MCF 10A (cell line): ENCODE results near the gene DCST2. TPM values are rescaled to one million over a fixed set of nuclear protein-coding genes. Genes with fewer than 3 reads are reported as not detected.

ENCODE experiments used
- BruUV-seq: library from RNA; stranded (reverse); fragments of 400-500 nt; replicated peaks from 2 replicates; lab custom pipeline; 2021; lab: Mats Ljungman, UMichigan
- CTCF ChIA-PET: fragments of 300-600 bp; sonication (Branson Sonifier 250); formaldehyde crosslinking; extraction: SDS; loops from one replicate; lab custom pipeline; 2021; ENCODE audit warnings: antibody characterized with exemption, inconsistent platforms; lab: Yijun Ruan, JAX
- POLR2A ChIA-PET: fragments of 300-600, 350-650 bp; sonication (Branson Sonifier 250); formaldehyde crosslinking; extraction: SDS; loops from one replicate; lab custom pipeline; 2020; ENCODE audit warnings: antibody characterized with exemption, inconsistent platforms; lab: Yijun Ruan, JAX
- DNase-seq: peaks from one replicate; pipeline ENCODE4 v3.0.0-alpha.2; 2018; ENCODE audit not compliant: unreplicated experiment
- H3K27ac Mint-ChIP-seq: one replicate; pipeline ENCODE4 v1.8.0; 2022; ENCODE audit warnings: mild to moderate bottlenecking, low read depth, mixed read lengths; ENCODE audit not compliant: unreplicated experiment
- H3K27me3 Mint-ChIP-seq: one replicate; pipeline ENCODE4 v1.8.0; 2022; ENCODE audit warnings: mixed read lengths; ENCODE audit not compliant: insufficient read depth, unreplicated experiment
- H3K36me3 Mint-ChIP-seq: one replicate; pipeline ENCODE4 v1.8.0; 2022; ENCODE audit warnings: mild to moderate bottlenecking, moderate library complexity, mixed read lengths; ENCODE audit not compliant: insufficient read depth, unreplicated experiment
- H3K4me1 Mint-ChIP-seq: one replicate; pipeline ENCODE4 v1.8.0; 2022; ENCODE audit warnings: mixed read lengths; ENCODE audit not compliant: insufficient read depth, unreplicated experiment
- H3K4me3 Mint-ChIP-seq: one replicate; pipeline ENCODE4 v1.8.0; 2022; ENCODE audit warnings: mild to moderate bottlenecking, moderate library complexity, mixed read lengths; ENCODE audit not compliant: unreplicated experiment
- H3K9me3 Mint-ChIP-seq: one replicate; pipeline ENCODE4 v1.8.0; 2022; ENCODE audit warnings: mixed read lengths; ENCODE audit not compliant: unreplicated experiment
- CTCF ChIP-seq: fragments of 200-600 bp; IDR thresholded peaks from one replicate; pipeline ENCODE4 v1.8.0; 2022; ENCODE audit warnings: antibody characterized with exemption, mild to moderate bottlenecking; ENCODE audit not compliant: unreplicated experiment
- intact Hi-C: fragments of 100-400 bp; cut with micrococcal nuclease; formaldehyde crosslinking; loops from 2 replicates; pipeline ENCODE4 v1.14.1; 2022
- total RNA-seq: library from RNA; stranded (reverse); gene quantifications from 2 replicates; pipeline ENCODE4 v1.2.3, GENCODE V29; 2022

The DCST2 gene
- total RNA-seq, 1 experiment from 2014 or later = 0.91 TPM

DNA sequence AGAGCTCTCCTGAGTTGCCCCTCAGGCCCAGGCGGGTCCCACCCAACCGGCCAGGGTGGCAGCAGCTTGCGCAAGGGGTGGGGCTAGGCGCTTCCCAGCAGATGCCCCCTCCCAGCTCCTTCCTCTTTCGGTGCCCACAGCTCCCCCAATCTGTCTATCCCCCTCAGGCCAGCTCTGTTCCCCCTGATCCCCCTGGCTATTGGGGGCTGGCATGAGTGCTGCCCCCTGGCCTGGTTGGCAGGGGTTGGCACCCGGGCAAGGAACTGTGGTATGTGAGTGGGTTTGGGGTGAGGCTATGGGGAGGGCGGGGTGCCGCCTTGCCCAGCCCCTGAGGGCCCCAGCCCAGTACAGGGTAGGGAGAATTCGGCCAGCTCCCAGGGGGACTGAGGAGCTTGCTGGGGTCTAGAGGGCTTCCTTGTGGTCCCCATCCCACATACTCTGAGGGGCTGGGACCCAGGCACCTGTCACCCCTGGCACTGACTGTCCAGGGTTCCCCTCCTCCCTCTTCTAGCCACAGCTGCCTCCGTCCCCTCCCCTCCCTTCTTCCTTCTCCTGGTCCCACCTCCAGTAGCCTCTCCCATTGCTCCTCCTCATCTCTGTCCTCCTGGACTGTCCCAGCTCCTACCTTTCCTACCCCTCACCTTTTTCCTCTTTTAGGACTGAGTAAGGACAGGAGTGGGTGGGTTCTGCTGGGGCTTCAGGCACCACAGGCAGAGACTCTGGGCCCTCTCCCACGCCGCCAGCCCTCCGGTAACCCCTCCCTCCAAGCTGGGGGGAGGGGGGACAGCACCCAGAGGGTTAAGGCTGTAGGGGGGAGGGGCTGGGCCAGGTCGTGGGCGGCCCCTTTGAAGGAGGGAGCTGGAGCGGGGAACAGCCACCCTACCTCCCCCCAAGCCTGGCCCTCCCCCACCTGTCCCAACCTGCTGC is 25.3 kb downstream of the DCST2 start:
- H3K27ac Mint-ChIP-seq = peak overlapping the region; percentile 87
- no peak for TF ChIP-seq CTCF
- no peak for DNase-seq
- ChIA-PET CTCF (interaction anchor here (0.6 to 2.4 kb wide), 14 partner anchors 8 to 339 kb away, joined by 3 to 10 read pairs (median 4); partner anchors contain the start of genes FLAD1 and KRTCAP2), POLR2A (interaction anchor here (0.6 to 41.1 kb wide), 7 partner anchors 9 to 237 kb away, joined by 3 to 1917 read pairs (median 8); partner anchors contain the start of genes ADAM15, CKS1B, FLAD1 and PBXIP1)
- BruUV-seq = no TSS peak
- intact Hi-C loops = no loop called here
- no peaks in the 10 kb centered on the region for H3K27me3 Mint-ChIP-seq
- peak overlapping the region; percentile 84 for H3K4me3 Mint-ChIP-seq
- peaks cover 47% of the 10 kb centered on the region for H3K36me3 Mint-ChIP-seq
- H3K9me3 Mint-ChIP-seq = no peaks in the 10 kb centered on the region
- H3K4me1 Mint-ChIP-seq = peaks cover 85% of the 10 kb centered on the region

DNA sequence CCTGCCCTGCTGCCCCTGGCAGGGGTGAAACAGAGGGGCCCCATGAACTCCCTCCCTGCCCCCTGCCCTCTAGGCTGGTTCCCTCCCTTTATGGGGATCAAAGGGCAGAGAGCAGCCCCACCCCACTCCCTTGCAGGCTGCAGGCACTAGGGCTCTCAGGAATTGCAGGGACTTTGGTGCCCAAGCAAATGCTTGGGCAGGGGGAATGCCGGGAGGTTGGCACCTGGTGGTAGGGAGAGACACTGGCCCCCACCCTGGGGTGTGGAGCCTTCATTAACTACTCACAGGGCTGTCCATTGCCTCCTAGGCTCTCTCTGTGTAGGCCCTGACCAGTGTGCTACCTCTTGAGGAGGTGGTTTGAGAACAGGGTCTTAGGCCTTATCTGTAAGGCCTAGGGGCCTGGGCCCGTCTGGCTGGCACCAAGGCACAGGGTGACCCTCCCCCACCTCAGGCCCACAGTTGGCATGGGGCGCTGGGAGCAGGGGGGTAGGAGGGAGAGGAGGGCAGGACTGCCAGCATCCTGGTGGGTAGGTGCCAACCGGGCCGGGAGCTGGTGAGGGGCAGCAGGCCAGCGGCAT is 26.2 kb downstream of the DCST2 start:
- ChIA-PET POLR2A (interaction anchor here (0.6 to 41.1 kb wide), 9 partner anchors 8 to 238 kb away, joined by 3 to 1917 read pairs (median 5); partner anchors contain the start of genes ADAM15, CKS1B, FLAD1 and PBXIP1), CTCF (interaction anchor here (0.6 to 2.4 kb wide), 13 partner anchors 9 to 339 kb away, joined by 3 to 10 read pairs (median 4); partner anchors contain the start of genes FLAD1 and KRTCAP2)
- H3K36me3 Mint-ChIP-seq = peaks cover 38% of the 10 kb centered on the region
- BruUV-seq = no TSS peak
- H3K27ac Mint-ChIP-seq = peak overlapping the region; percentile 87
- H3K27me3 Mint-ChIP-seq = no peaks in the 10 kb centered on the region
- H3K4me1 Mint-ChIP-seq = peaks cover 76% of the 10 kb centered on the region
- intact Hi-C loops = no loop called here
- TF ChIP-seq CTCF = no peak
- no peak for DNase-seq
- H3K9me3 Mint-ChIP-seq = no peaks in the 10 kb centered on the region
- peak overlapping the region; percentile 84 for H3K4me3 Mint-ChIP-seq

- Mint-ChIP-seq H3K4me3 (peak overlapping the region; percentile 90), H3K27ac (peak overlapping the region; percentile 97), H3K27me3 (no peaks in the 10 kb centered on the region)
Observed at GRCh38 chr1:155006601-155007101, 26.9 kb downstream of the DCST2 start.

More at GRCh38 chr1:155006601-155007101, 26.9 kb downstream of the DCST2 start:
- no peaks in the 10 kb centered on the region for H3K9me3 Mint-ChIP-seq
- no peak for TF ChIP-seq CTCF
- no TSS peak for BruUV-seq
- POLR2A ChIA-PET = interaction anchor here (0.6 to 41.1 kb wide), 6 partner anchors 9 to 44 kb away, joined by 3 to 1917 read pairs (median 10); partner anchors contain the start of genes ADAM15, CKS1B, FLAD1 and PBXIP1
- peaks cover 35% of the 10 kb centered on the region for H3K36me3 Mint-ChIP-seq
- no peak for DNase-seq
- CTCF ChIA-PET = interaction anchor here (0.9 to 1.8 kb wide), 8 partner anchors 10 to 79 kb away, joined by 3 to 19 read pairs (median 4); partner anchors contain the start of genes ADAM15 and PYGO2
- peaks cover 69% of the 10 kb centered on the region for H3K4me1 Mint-ChIP-seq
- intact Hi-C loops = no loop called here
